DND-41 (cell line): Measurements from ENCODE around the gene FHL5.
"Not testable (repeated sequence)": the region's sequence is repeated elsewhere in the genome, so short reads cannot be mapped to it uniquely, and the experiment has no call there.

Experiments used
- EZH2 ChIP-seq: IDR thresholded peaks from 3 replicates; pipeline ENCODE4 v1.6.1; 2012; ENCODE audit warnings: borderline replicate concordance, low read depth, mild to moderate bottlenecking, moderate library complexity, low read length, inconsistent platforms; ENCODE audit not compliant: severe bottlenecking
- TF ChIP-seq, protein P1 (sequence below): IDR thresholded peaks from 2 replicates; pipeline ENCODE4 v1.5.1; 2012; ENCODE audit warnings: borderline replicate concordance, low read length, moderate library complexity, mild to moderate bottlenecking; ENCODE audit not compliant: poor library complexity, severe bottlenecking; ENCODE audit errors: extremely low read depth

DNA sequence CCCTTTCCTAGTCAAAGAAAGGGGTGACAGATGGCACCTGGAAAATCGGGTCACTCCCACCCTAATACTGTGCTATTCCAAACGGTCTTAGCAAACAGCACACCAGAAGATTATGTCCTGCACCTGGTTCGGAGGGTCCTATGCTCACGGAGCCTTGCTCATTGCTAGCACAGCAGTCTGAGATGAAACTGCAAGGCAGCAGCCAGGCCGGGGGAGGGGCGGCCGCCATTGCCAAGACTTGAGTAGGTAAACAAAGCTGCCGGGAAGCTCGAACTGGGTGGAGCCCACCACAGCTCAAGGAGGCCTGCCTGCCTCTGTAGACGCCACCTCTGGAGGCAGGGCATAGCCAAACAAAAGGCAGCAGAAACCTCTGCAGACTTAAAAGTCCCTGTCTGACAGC is 75.1 kb downstream of the FHL5 start:
- TF ChIP-seq EZH2 = not testable (repeated sequence)
- TF ChIP-seq, protein P1, sequence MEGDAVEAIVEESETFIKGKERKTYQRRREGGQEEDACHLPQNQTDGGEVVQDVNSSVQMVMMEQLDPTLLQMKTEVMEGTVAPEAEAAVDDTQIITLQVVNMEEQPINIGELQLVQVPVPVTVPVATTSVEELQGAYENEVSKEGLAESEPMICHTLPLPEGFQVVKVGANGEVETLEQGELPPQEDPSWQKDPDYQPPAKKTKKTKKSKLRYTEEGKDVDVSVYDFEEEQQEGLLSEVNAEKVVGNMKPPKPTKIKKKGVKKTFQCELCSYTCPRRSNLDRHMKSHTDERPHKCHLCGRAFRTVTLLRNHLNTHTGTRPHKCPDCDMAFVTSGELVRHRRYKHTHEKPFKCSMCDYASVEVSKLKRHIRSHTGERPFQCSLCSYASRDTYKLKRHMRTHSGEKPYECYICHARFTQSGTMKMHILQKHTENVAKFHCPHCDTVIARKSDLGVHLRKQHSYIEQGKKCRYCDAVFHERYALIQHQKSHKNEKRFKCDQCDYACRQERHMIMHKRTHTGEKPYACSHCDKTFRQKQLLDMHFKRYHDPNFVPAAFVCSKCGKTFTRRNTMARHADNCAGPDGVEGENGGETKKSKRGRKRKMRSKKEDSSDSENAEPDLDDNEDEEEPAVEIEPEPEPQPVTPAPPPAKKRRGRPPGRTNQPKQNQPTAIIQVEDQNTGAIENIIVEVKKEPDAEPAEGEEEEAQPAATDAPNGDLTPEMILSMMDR = not testable (repeated sequence)
